AG10803 (cell line): ENCODE data around the gene SLC8A2.

Experiments
- DNase-seq: peaks from one replicate; pipeline ENCODE4 v3.0.0; 2010; ENCODE audit warnings: low read depth
- H3K4me3 ChIP-seq: 2 replicates; pipeline ENCODE4 v1.5.1; 2011; ENCODE audit warnings: mild to moderate bottlenecking, low read length, control low read depth
- CTCF ChIP-seq: conservative IDR thresholded peaks from 2 replicates; pipeline ENCODE4 v1.5.1; 2011; ENCODE audit warnings: mild to moderate bottlenecking, low read length, control low read depth, inconsistent platforms

The SLC8A2 gene

GRCh38 chr19:47458672-47459071 is 13.0 kb downstream of the SLC8A2 start:
- no peak overlapping the region for H3K4me3 ChIP-seq
- TF ChIP-seq CTCF: no peak
- DNase-seq: no peak

- H3K4me3 ChIP-seq: no peak overlapping the region
- no peak for TF ChIP-seq CTCF
- DNase-seq: no peak
Observed at GRCh38 chr19:47456721-47457474, 14.8 kb downstream of the SLC8A2 start.

- no peak for TF ChIP-seq CTCF
- H3K4me3 ChIP-seq: no peak overlapping the region
- no peak for DNase-seq
Observed at GRCh38 chr19:47450478-47450877, 21.2 kb downstream of the SLC8A2 start.

GRCh38 chr19:47448360-47448727 is 23.3 kb downstream of the SLC8A2 start:
- TF ChIP-seq CTCF: no peak
- no peak overlapping the region for H3K4me3 ChIP-seq
- no peak for DNase-seq

GRCh38 chr19:47447470-47448359 is 24.0 kb downstream of the SLC8A2 start:
- no peak for DNase-seq
- no peak for TF ChIP-seq CTCF
- H3K4me3 ChIP-seq: no peak overlapping the region

- DNase-seq: no peak
- no peak for TF ChIP-seq CTCF
- H3K4me3 ChIP-seq: no peak overlapping the region
Observed at GRCh38 chr19:47446534-47447469, 24.9 kb downstream of the SLC8A2 start.
